ENCODE results near the gene PAM.
"Not testable (repeated sequence)": the region's sequence is repeated elsewhere in the genome, so short reads cannot be mapped to it uniquely, and the experiment has no call there.

The PAM gene

DNA sequence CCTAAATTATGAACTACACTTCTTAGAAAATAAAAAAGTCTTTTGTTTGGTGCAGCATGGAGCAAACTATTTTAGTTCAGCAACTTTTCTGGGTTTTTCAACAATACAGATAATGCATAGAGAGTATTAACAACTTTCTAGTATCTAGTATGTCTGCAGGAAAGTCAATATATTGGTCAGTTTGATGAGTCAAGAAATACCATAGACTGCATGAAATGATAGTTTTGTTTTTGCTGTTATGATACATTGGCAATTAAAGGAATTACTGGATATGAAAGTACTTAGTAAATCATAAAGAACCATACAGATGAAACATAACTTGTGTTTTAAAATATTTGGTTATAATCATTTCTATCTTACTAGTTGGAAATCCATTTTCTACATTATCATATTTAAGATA, 191.3 kb downstream of the PAM start:
- DNase-seq (ENCODE audit: low spot score) = no peak

GRCh38 chr5:102946971-102947370, 191.9 kb downstream of the PAM start:
- DNase-seq (ENCODE audit: low spot score) = no peak

DNA sequence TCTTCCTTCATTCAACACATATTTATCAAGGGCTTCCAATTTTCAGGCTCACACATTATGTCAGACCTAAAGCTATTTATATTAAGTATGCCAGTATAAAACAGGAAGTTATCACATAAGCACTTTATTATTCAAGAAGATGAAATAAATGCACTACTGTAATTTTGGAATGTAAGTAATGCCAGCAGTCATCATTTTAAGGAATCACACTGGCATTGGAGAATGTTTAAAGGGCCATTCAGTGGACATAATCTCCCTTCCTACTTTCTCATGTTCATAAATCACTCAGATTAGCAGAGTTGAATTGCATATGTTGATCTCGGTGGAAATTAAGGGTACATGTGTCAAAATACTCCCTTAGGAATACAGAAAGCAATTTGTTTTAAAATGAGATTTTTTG, 200.4 kb downstream of the PAM start:
- DNase-seq (ENCODE audit: low spot score) = no peak

- no peak for DNase-seq (ENCODE audit: low spot score)
Observed at GRCh38 chr5:102956599-102956998, 201.5 kb downstream of the PAM start.

- DNase-seq (ENCODE audit: low spot score) = no peak
Observed at GRCh38 chr5:102957141-102957540, 202.0 kb downstream of the PAM start.

DNA sequence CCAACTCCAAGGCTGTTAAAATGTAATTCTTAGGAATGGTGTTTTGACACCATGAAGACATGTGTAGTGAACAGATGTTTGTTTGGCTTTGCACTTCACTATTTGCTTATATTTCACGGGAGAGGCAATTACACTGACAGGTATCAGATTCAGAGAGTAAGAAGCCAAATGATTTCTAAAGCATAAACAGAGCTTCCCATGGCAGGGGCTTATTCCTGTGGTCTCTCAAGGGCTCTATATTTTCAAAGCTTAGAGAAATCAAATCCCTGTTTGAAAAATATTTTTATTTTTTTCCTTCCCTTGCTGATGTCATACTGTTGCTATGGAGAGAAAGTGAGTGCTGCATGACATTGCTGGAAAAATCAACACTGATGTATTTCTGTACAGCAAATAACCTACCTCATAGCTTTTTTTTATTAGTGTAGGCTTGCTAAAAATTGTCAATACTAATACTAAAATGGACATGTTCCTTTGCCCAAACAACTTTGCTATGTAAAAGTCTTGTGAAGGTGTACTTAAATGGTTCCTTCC, 203.4 kb downstream of the PAM start:
- DNase-seq (ENCODE audit: low spot score) = no peak

- DNase-seq (ENCODE audit: low spot score) = no peak
Observed at GRCh38 chr5:102959055-102959454, 203.9 kb downstream of the PAM start.

DNA sequence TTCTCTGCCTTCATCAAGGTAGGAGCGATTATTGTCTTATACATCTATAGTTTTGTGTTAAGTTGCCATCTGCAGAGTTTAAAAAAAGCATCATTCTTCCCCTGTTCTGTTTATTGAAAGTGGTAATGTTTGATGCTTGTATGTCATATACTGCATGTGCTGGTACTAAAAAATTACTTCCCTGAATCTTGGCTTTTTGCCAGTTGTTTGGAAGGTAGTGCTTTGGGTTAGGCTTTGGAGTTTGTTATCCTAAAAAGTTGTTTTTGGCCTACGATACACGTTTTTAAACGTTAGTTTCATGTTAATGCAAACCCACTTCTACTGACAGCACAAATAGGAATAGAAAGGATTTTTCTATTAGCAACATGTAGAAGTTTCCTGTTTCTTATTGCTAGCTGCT, 206.6 kb downstream of the PAM start:
- no peak for DNase-seq (ENCODE audit: low spot score)

DNA sequence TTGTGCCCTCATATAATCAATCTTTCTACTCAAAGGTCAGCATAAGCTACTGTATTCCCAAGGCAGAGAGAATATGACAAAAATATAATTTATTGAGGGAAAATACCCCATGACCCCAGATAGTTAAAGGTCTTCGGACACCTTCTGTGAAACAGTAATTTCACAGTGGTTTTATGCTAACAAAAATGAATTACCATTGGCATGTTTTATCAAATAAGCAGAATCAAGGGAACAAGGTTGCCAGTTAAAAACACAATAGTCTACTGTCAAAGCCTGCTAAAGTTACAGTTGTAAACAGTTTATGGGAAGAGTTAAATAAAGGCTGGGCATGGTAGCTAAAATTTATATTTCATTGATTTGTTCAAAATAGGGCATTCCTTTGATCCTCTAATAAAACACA, 210.5 kb downstream of the PAM start:
- no peak for DNase-seq (ENCODE audit: low spot score)

DNA sequence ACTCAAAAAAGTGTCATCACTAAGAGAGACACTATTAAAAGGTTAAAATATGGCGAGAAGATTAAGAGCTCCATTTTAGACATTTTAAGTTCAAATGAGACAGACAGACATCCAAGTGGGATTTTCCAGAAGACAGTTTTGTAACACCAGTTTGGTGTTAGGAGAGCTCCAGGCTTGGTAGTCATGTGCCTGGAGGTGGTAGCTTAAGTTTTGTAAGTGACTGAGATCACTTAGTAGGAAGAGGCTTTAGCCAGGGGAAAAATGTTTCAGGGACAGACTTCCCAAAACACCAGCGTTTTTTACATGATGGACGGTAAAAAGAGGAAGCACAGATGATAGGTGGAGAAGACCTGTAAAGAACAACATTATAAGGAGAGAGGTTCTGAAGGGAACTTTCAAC, 214.5 kb downstream of the PAM start:
- no peak for DNase-seq (ENCODE audit: low spot score)

- DNase-seq (ENCODE audit: low spot score) = no peak
Observed at GRCh38 chr5:102971676-102972293, 216.7 kb downstream of the PAM start.

GRCh38 chr5:102974177-102974576, 219.1 kb downstream of the PAM start:
- no peak for DNase-seq (ENCODE audit: low spot score)

DNA sequence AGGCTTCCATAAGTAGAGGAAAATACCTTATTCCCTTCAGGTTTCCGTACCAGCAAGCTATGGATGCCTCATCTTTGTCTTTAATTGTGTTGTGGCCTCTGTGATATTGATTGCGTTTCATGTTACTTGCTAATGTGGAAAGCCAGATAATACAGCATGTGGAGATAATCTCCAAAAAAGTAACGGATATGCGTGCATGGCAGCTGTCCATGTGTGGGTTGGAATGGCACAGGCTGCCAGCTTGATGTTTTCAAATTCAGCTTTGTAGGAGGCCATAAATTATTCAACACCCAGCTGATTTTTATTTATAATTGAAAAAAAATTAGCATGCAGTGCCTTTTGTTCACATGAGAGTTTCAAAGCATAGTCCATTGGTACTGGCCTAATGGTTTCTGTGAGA, 219.9 kb downstream of the PAM start:
- DNase-seq (ENCODE audit: low spot score) = no peak

GRCh38 chr5:102975457-102976182, 220.5 kb downstream of the PAM start:
- no peak for DNase-seq (ENCODE audit: low spot score)

- DNase-seq (ENCODE audit: low spot score) = no peak
Observed at GRCh38 chr5:102981957-102982635, 227.0 kb downstream of the PAM start.

GRCh38 chr5:102986074-102986473, 231.0 kb downstream of the PAM start:
- DNase-seq (ENCODE audit: low spot score) = no peak

DNA sequence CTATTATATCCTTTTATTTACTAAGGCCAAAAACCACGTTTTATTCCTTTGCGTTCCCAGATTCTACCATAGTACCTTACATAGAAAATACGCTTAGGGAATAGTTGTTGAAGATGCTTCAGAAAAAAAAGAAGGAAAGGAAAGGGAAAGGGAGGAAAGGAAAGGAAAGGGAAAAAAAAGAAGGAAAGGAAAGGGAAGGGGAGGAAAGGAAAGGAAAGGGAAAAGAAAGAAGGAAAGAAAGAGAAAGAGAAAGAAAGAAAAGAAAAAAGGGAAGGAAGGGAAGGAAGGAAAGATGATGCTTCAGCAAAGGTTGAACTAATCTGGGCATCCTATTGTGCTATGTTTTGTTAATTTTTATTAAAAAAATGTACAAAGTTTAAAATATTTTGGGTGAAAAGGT, 233.4 kb downstream of the PAM start:
- DNase-seq (ENCODE audit: low spot score) = no peak

- DNase-seq (ENCODE audit: low spot score) = no peak
Observed at GRCh38 chr5:102991802-102992201, 236.7 kb downstream of the PAM start.

GRCh38 chr5:102996011-102996575, 241.0 kb downstream of the PAM start:
- DNase-seq (ENCODE audit: low spot score) = no peak

DNA sequence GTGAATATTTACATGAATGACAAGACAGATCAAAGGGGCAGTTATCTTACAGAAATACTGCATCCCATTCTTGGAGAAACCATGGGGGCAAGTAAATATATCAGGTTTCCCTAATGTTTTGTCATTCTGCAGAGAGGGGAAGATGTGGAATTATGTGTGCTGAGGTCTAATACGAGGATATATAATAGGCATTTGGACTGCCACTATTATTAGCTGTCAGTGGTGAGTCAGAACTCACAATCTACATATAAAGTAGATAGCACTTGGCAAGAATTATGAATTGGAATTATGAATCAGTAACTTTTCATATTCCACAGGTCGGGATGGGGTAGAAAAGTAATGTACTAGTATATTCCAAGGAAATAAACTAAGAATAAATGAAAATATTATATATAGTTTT, 243.1 kb downstream of the PAM start:
- no peak for DNase-seq (ENCODE audit: low spot score)

- DNase-seq (ENCODE audit: low spot score) = no peak
Observed at GRCh38 chr5:102999191-102999590, 244.1 kb downstream of the PAM start.

GRCh38 chr5:102999621-103000020, 244.5 kb downstream of the PAM start:
- DNase-seq (ENCODE audit: low spot score) = not testable (repeated sequence)

GRCh38 chr5:103000089-103000488, 245.0 kb downstream of the PAM start:
- no peak for DNase-seq (ENCODE audit: low spot score)
